DMS114 treated with DMSO at 0.1 percent for 48 hours (cell line): ENCODE results near the gene AR.
"Not testable (repeated sequence)": the region's sequence is repeated elsewhere in the genome, so short reads cannot be mapped to it uniquely, and the experiment has no call there.

ENCODE experiments used
- DNase-seq: peaks from one replicate; lab custom pipeline; 2025; ENCODE audit not compliant: unreplicated experiment; lab: John Stamatoyannopoulos, UW

AR gene

DNA sequence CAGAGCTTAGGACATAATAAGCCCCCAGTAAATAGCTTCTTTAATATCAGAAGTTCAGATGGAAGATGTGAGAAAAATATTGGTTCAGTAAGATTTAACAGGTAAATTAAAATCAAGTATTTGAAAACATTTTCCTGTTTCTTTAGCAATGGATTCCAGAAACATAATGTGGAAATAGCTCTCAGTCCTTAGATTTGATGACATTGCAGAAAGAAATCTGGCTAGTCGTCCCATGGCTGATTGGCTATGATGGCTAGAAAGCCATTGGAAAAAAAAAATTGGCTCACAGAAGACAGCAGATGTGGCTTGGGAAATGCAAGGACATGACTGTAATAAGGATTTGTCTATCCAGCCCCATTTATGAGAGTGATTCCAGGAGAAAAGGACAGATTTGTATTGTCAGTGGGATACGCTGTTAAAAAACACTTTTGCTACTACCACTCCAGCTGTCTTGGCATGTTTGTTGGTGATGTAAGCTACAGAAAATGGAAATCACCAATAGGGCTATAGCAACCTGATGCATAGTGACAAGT, 78.3 kb downstream of the AR start:
- no peak for DNase-seq

DNA sequence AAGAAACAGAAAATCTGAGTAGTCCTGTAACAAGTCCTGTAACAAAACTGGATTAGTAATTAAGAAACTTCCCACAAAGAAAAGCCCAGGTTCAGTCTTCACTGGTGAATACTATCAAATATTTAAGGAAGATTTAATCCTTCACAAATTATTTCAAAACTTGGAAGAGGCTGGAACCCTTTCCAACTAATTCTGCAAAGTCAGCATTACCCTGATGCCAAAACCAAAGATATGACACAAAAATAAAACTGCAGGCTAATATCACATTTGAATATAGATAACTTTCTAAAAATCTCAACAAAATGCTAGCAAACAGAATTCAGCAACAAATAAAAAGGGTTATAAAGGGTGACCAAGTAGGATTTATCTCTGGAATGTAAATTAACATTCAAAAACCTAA, 80.5 kb downstream of the AR start:
- no peak for DNase-seq

DNA sequence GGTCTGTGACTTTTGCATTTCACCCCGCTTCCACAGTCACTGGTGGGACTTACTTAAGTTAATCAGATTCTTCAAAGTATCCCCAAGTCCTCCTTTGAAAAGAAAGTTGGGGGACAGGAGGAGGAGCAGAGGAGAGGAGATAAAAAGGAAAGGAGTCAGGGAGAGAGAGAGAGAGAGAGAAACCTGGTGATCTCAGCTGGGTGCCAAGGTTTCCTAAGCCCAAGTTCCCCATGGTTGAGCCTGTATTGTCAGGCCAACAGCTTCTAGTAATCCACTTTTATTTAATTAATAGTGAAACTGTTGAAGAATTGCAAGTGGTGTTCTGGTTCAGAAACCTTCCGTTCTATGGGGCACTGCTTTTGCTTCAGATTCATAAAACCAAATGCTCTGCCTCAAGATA, 91.6 kb downstream of the AR start:
- DNase-seq = no peak

DNA sequence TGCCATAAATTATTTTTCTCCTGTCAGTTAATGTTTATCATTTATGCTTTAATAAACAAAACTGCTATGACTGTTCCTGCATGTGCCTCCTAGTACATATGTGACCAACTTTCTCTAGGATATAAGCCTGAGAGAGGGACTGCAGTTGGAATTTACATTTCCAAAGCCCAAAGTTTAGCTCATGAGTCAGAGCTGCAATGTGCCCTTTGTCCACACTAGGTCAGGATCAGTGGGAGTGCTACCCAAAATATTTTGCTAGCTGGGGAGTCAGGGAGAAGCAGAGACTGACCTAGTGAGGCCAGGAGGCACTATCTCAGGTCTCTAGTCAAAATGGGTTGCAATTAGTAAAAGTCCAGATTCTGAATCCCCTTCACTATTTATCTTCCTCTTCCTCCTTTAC, 92.7 kb downstream of the AR start:
- DNase-seq = no peak

DNA sequence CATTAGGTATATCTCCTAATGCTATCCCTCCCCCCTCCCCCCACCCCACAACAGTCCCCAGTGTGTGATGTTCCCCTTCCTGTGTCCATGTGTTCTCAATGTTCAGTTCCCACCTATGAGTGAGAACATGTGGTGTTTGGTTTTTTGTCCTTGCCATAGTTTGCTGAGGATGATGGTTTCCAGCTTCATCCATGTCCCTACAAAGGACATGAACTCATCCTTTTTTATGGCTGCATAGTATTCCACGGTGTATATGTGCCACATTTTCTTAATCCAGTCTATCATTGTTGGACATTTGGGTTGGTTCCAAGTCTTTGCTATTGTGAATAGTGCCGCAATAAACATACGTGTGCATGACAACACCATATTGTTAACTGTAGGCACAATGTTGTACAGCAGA, 93.5 kb downstream of the AR start:
- DNase-seq = not testable (repeated sequence)

DNA sequence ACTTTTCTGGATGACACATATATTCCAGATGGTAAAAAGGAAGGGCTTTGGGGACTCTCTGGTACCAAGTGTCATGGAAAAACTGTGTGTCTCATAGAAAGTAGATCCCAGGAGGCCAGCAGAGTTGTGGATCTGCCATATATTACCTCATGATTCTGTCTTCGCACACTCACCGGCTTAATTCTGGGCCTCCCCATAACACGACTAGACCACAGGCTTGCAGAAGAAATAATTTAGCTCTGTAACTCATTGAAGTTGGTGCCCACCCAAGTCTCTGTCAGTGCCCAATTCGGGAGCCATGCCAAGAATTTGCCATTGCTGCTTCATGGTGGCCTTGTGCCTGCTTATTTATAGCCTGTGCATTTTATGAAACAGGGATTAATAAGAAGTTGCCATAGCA, 104.5 kb downstream of the AR start:
- no peak for DNase-seq

DNA sequence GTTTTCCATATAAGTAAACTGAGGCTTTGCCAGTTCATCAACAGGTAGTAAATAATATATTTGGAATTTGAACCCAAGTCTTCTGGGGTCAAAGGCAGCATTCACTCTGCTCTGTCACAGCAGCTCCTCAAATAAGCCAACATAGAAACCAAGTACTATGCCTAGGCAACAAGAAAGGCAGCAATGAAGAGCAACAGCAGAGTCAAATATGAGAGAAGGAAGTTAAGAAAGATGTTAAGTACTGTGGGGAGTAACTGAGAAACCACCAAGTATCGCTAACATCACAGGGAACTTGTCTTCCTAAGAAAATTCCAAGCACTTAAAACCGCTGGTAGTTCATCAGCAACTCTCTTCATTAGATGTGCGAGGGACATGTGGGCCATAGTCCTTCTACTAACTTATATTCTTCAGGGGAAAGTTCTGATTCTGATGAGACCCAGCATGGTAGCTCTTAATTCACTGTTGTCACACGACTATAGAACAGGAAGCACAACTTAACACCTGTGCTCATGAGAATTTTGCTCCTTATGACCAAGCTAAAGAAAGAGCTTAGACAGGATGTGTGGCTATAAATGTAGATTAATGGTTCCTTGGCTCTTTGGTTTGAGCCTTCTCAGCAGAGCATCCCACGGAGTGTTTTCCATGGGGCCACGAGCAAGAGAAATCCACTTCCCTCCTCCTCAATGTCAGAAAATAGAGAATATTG, 107.8 kb downstream of the AR start:
- no peak for DNase-seq

DNA sequence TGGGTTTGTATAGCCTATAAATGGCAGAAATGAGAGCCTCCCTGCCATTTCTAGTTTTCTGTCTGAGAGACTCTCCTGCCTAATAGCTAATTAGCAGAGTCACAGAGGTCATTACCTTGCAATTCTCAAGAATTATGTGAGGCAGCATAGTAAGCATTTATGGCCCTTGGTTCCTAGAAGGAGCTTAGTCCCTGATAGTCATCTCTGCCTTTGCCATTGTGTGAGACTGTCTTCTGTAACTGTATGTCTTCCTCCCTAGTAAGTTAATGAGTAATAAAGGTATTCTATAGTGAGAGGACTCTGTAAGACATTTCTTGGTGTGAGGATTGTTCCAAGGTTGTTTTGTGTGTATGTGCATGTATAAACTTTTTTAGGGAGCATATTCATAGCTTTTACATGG, 108.7 kb downstream of the AR start:
- no peak for DNase-seq

DNA sequence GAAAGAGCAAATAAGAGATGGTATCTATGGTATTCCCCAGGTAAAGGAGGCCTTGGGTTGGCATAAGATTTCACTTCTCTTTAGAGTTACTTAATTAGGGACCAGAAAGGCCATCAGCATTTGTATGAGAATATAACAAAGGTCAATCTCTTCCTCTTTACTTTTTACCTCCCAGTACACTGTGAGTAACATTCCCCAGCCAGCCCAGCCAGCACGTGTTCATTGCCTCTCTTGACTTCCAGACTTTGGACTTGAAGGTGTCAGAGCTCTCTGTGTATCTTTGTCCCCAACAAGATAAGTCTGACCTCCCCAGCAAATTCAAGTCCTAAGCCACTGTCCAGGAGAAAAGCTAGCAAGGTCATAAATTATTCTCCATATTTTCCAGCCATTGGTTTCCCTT, 110.5 kb downstream of the AR start:
- no peak for DNase-seq

DNA sequence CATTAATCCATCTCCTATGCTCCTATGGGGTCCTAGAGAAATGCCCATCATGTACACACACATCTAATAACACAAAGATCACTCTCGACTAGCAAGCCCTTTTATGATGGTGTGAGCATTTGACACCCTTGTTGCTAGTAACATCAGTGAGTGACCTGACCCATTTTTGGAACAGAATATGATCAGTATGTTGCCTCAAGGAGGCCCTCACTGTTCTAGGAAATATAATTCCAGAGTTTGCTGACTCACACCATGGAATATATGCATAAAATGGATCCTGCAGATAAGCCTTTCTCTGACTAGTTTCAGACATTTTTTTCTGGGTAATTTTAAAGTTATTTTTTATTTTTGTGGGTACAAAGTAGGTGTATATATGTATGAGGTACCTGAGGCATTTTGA, 121.8 kb downstream of the AR start:
- DNase-seq = no peak

DNA sequence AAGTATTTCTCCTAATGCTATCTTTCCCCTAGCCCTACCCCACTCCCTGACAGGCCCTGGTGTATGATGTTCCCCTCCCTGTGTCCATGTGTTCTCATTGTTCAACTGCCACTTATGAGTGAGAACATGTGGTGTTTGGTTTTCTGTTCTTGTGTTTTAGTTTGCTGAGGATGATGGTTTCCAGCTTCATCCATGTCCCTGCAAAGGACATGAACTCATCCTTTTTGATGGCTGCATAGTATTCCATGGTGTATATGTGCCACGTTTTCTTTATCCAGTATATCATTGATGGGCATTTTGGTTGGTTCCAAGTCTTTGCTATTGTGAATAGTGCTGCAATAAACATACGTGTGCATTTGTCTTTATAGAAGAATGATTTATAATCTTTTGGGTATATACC, 126.9 kb downstream of the AR start:
- not testable (repeated sequence) for DNase-seq

DNA sequence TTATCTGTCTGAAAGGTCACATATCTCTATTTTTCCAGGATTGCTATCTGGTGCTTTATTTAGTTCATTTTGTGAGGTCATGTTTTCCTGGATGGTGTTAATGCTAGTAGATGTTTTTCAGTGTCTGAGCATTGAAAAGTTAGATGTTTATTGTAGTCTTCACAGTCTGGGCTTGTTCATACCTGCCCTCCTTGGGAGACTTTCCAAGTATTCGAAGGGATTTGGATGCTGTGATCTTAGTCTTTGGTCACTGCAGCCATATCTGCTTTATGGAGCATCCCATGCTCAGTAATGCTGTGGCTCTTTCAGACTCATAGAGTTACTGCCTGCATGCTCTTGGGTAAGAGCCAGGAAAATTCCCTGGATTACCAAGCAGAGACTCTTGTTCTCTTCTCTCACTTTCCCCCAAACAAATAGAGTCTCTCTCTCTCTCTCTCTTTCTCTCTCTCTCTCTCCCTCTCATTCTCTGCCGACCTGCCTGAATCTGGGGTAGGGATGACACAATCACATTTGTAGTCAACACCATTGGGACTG, 130.0 kb downstream of the AR start:
- no peak for DNase-seq

DNA sequence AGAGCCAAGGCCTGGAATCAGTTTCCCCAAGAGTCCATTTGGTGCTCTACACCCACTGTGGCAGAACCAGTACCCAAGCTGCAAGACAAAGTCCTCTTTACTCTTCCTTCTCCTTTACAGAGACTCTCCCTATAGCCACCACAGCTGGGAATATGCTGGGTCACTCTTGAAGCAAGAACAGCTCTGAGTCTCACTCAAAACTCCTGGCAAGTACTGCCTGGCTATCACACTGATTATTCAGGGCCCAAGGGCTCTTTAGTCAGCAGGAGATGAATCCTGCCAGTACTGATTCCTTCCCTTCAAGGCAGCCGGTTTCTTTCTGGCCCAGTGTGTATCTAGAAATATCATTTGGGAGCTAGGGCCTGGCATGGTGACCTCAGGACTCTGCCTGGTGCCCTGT, 130.9 kb downstream of the AR start:
- DNase-seq = no peak

DNA sequence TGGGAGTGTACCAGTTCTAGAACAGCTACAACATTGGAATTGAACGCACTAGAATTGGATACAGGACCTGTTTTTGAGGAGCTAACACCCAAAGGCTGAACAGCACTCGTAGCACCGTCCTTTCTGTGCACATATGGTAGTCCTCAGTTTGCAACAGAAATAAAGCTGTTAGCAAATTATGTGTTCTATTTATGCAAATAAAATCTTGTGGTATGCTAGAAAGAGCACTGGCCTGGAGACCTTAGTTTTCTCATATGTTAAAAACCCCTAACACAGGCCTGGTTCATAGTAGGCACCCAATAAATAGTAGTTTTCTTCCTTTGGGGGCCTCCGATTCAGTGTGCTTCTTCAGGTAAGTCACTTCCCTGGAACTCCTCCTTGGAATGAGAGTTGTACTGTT, 140.3 kb downstream of the AR start:
- DNase-seq = no peak

DNA sequence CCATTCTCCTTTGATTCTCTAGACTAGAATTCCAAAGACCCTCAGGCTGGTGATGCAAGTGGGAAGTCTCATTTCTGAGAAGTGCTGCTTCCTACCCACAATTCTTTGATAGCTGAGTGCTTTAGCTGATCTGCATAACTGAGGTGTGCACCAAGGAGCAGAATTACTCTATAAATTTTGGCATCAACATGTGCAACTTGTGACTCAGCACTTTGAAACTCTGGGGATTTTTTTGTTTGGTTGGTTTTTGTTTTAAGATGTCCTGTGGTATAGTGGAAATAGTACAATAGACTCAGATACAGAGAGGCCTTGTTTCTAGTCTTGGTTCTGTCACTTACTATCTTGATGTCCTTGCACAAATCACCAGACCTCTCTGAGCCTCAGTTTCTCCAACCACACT, 148.4 kb downstream of the AR start:
- no peak for DNase-seq

DNA sequence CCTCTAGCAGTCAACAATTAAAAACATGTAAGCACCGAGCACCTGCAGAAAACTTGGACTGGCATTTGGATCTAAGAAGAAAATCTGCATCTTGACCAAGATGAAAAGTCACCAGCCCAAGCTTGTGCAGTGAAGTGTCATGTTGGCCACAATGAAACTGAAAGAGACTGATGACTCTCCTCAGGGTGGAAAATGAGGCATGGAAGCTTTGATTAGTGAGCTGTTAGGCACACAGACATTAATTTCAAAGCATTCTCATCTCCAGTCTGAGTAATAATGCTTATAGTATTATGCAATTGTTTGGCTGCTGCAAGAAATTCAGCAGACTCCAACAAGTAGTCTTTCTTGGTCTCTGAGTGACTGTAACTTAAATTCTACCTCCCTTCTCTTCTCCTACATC, 150.1 kb downstream of the AR start:
- no peak for DNase-seq

DNA sequence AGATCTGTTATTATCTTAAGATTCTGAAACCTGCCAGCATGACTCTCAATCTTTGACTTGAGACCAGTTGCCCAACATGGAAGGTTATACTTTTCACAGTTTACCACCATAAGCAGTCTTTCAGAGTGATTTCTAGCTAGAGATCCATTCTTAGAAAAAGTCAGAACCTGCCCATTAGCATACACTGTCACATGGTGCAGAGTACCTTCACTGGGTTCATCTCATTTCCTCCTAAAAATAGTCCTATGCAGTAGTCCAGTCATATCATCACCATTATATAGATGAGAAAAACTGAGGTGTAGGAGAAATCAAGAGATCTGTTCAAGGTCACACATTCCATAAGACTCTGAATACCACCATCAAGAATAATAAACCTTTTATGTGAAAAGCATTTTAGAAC, 153.6 kb downstream of the AR start:
- no peak for DNase-seq

DNA sequence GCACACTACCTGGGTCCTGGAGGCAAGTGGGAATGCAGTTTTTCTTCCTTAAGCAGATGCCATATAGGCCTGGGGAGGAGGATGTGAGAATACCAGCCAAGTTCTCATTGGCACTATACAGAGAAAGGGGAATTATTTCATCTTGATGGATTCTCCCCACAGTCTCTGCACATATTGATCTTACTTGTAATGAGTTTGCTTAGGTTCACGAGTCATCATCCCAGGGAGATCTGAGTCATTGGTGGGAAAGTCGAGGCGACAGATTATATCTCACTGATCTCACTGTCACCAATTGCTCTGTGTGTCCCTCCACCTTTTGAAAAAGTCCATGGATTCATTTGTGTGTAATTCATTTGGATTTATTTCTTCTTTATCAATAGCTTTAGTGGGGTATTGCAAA, 156.8 kb downstream of the AR start:
- DNase-seq = no peak

DNA sequence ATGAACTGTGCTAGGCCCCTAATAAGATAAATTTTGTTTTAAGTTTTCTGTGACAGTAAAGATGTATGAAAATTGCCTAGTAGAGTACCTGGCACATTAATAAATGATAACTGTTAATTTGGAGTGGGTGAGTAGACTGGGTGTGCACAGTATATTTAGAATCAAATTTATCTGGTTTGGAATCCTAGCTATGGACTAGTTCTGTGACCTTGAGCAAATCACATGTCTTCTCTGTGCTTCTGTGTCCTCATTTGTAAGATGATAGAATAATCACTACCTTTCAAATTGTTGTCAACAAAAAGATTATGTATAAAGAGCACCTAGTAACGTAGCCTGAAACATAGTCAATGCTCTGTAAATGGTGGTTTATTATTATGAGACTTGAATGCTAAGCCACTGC, 170.2 kb downstream of the AR start:
- DNase-seq = no peak

DNA sequence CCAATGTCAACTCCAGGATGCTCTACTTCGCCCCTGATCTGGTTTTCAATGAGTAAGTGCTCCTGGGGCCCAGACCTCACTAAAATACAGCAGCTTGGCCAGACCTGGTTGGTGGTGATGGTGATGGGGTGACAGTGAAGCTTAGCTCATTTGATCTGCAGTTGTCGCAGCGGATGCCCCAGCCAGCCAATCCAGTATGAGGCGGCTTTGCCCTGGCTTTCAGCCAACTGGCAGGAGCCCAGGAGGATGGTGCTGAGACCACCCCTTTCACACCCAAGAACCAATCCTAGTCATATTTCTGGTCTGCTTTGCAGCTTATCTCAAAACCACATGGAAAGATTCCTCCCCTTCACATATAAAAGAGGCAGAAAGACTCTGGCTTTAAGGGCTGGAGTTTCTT, 173.8 kb downstream of the AR start:
- no peak for DNase-seq

DNA sequence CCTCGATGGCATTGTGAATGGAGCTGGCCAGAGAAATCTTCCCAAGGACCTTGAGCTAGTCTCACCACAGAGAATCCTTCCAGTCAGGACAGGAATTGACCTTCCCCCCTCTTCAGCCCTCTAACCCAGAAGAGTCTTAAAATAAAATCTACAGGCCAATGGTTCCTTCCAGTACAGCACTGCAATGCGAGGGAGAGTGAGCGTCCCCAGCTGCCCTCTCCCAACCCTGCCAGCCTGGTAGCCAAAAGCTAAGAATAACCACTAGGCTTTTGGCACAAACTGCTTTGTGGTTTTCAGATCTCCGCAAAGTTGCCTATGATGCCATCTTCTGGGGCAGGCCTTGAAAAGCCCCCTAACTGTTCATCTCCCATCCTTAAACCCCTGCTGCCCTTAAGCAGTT, 175.1 kb downstream of the AR start:
- DNase-seq = no peak

DNA sequence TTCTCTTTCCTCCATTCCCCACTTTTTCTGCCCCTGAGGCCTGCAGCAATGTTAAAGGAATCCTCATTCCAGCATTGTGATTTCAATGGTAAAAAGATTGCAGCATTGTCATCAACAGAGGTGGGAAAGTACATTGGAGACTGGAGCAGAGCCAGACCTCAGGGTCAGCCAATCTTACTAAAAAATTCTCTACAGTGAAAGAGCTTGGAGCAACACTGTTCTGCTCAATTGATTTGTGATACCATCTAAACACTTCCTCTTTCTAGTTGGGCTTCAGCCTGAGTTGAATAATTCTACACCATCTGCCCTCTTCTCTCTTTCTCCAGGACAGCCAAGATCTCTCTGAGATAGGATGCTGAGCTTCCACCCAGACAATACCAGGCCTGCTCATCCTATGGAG, 176.5 kb downstream of the AR start:
- DNase-seq = no peak

DNA sequence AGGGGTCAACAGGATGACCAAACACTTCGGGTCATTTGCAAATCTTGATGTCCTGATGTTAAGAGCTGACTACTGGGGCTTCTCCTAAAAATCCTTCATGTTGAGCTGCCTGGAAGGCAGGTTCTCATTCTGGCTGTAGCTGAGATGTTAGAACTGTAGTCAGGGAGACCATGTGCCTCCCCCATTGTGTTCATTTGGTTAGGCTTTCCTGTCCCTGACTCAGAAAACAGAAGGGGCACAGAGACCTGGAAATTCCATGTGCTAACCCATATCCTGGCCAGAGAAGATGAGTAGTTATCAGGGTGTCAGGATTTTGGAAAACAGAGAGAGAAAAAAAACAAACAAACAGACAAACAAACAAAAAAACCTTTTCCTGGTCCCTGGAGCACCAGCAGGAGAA, 177.5 kb downstream of the AR start:
- DNase-seq = no peak
